Activated gamma-delta T cell treated with Interleukin-2 at 50 U/mL for 16 hours (primary cell): ENCODE results near the gene NR2F1.

Experiments
- DNase-seq: peaks from one replicate; pipeline ENCODE4 v3.0.0-alpha.2; 2020

NR2F1 gene

GRCh38 chr5:93577854-93578812 lies 4.9 kb upstream of the NR2F1 start:
- no peak for DNase-seq

GRCh38 chr5:93578813-93579691 lies 4.0 kb upstream of the NR2F1 start:
- DNase-seq = no peak

- no peak for DNase-seq
Measured at GRCh38 chr5:93579692-93580062, 3.3 kb upstream of the NR2F1 start.

GRCh38 chr5:93580063-93580926 lies 2.7 kb upstream of the NR2F1 start:
- DNase-seq = no peak

GRCh38 chr5:93580927-93581445 lies 2.0 kb upstream of the NR2F1 start, which contains the start of gene NR2F1-AS1:
TSS of gene NR2F1-AS1 (minus strand) at chr5:93581219.
- no peak for DNase-seq

GRCh38 chr5:93582167-93582462 lies 907 bp upstream of the NR2F1 start:
- no peak for DNase-seq

GRCh38 chr5:93583439-93583767 lies 381 bp downstream of the NR2F1 start:
- DNase-seq = no peak

- DNase-seq = no peak
Measured at GRCh38 chr5:93583768-93584595, 960 bp downstream of the NR2F1 start.

- no peak for DNase-seq
Measured at GRCh38 chr5:93584596-93585040, 1.6 kb downstream of the NR2F1 start.

GRCh38 chr5:93585041-93585766 lies 2.2 kb downstream of the NR2F1 start:
- DNase-seq = no peak

GRCh38 chr5:93585767-93586385 lies 2.9 kb downstream of the NR2F1 start:
- no peak for DNase-seq

GRCh38 chr5:93586736-93587596 lies 3.9 kb downstream of the NR2F1 start:
- DNase-seq = no peak

- no peak for DNase-seq
Measured at GRCh38 chr5:93587597-93588351, 4.8 kb downstream of the NR2F1 start.

- DNase-seq = no peak
Measured at GRCh38 chr5:93588352-93589151, 5.5 kb downstream of the NR2F1 start.

GRCh38 chr5:93589152-93589828 lies 6.3 kb downstream of the NR2F1 start:
- DNase-seq = no peak

GRCh38 chr5:93589829-93590215 lies 6.8 kb downstream of the NR2F1 start:
- no peak for DNase-seq

- DNase-seq = no peak
Measured at GRCh38 chr5:93590493-93590892, 7.5 kb downstream of the NR2F1 start.
